GM19099 (cell line): ENCODE measurements around the gene UPK1B.

Source experiments
- POLR2A ChIP-seq: IDR thresholded peaks from 3 replicates; pipeline ENCODE4 v1.6.1; 2011; ENCODE audit warnings: low read depth; ENCODE audit not compliant: insufficient read length; ENCODE audit errors: extremely low read depth

Gene UPK1B

DNA sequence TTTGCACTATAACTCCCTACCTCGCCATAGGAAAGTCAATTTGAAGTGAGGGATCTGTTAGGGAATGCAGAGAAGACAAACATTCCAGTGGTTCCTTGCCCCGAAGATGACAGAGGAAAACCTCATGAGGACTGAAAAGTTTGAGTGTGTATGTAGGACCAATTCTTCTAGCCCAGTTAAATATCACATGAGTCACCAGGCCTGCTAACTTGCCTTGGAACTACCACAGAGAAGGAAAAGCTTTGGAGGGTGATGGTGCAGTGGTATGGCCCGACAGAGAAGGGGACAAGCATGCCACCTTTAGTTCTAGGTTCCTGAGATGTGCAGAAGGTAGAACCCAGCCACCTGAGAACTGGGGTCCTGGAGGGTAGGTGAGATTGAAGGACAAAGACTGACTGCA, 2.6 kb upstream of the UPK1B start:
- TF ChIP-seq POLR2A, result no peak

DNA sequence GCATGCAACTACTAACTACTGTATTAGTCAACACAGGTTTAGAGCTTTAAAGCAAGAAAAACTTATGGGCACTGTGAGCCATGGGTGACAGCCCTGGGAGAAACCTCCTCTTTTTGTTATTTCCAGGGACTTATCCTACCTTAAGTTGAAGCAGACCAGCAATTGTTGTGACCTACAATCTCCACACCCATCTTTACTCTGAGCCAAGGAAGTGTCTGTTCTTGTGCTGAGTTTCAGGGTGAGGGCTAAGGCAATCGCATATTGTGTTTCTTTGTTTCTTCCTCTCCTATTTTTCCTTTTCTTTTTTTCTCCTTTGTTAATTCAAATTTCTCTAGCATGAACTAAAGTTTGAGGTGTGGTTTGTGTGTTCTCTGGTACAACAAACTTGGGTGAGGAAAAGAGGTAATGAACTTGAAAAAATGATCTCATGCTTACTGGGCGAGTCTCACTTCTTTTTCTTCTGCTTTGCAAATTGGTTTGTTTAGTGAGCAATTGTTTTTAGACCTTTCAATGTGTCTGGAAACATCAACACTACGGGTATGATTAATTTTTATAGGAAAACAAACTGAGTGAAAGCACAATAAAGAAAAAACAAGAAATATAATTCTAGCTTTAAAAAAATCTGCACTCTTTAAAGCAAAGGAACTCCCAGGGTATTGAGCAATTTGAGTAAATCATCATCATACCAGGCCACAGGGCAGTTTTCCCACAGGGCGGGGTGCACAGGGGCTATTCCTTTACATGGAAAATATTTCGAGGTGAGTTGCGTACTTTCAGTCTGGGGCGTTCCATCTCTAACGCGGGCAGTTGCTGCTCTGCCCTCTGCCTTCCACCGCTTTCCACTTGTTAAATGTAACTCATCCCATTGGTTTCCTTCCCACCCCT, 2.7 kb downstream of the UPK1B start:
- no peak for TF ChIP-seq POLR2A

DNA sequence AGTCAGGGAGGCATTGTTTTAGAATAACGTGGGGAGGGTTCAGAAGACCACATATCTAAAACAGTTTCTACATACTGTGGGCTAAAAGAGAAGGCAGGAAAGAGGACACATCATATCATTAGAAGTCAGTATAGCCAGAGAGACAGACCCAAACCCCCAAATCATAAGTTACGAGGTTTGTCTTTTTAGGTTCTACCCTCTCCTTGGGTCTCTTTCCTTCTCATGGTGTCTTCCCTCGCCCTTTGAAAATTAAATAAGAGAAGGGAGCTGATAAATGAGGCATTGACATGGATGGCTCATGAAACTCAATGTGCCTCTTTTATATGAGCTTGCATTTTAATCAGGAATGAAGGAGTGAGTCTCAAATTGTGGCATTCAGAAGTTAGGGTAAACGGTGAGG, 3.4 kb downstream of the UPK1B start:
- no peak for TF ChIP-seq POLR2A

DNA sequence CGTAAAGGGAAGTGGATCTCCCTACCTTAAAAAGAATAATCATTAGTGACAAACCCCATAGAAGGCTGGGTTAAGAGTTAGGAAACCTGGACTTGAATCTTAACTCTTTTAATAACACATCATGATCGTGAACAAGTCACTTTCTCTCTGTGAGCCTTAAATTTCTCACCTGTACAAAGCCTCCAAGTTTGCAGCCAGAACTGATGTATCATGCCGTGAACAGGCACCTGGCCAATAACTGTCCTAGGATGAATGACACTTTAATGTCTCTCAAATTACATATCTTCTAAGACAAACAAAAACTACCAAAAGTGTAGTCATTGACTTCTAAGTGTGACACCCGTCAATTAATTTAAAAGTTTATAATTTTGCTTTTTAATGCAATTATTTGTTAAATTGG, 3.9 kb downstream of the UPK1B start:
- no peak for TF ChIP-seq POLR2A

DNA sequence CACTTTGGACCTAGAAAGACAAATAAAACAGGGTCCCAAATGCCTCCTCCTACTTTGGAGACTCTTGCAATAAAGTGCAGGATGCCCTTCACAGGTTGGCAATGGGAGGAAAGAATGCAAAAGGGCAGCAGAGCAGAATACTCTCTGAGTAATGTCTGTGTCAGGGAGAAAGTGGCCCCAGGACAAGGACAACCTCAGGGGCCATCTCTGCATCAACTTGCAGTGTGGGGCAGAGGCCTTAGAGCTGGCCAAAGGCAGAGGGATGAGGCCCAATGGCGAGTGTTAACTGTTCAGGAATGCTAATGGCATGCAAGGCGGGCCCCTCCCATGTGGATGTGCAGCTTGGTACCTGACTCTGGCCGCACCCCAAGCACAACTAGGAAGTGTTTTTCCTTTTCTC, 8.4 kb downstream of the UPK1B start:
- TF ChIP-seq POLR2A, result no peak

DNA sequence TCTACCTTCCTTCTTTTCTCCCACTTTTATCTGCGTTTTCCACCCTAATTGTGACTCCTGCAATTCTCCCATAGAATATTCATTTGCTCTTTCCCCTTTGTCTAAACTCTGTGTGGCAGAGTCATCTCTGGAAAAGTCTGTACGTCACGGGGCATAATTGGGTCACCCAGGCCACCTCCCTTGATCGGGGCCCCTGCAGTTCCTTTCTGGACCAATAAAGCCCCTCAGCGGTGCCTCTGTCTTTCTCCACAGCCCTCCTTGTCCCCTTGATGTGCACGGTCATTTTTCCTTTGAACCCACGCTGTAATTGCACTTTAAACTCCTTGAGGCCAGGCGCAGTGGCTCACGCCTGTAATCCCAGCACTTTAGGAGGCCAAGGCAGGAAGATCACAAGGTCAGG, 10.7 kb downstream of the UPK1B start:
- no peak for TF ChIP-seq POLR2A

GRCh38 chr3:119184796-119185570, 11.6 kb downstream of the UPK1B start:
- no peak for TF ChIP-seq POLR2A

- no peak for TF ChIP-seq POLR2A
These were observed 13.9 kb downstream of the UPK1B start for GRCh38 chr3:119187266-119187665.

DNA sequence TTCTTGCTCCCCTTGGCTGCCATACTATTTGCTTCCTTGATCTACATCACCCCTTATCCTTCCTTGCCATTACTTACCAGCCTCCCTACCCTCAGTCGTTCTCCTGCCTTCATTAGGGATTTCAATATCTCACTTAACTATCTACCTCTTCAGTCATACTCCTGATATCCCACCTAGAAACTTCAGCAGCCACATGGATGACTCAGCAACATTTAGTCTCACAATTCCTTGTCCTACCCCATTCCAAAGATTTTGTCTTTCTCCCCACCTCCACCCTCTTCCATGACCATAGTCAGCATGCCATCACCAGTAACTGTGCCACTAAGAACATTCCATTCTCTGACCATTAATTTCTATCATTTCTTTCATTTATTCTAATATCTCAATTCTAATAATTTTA, 18.4 kb downstream of the UPK1B start:
- no peak for TF ChIP-seq POLR2A

DNA sequence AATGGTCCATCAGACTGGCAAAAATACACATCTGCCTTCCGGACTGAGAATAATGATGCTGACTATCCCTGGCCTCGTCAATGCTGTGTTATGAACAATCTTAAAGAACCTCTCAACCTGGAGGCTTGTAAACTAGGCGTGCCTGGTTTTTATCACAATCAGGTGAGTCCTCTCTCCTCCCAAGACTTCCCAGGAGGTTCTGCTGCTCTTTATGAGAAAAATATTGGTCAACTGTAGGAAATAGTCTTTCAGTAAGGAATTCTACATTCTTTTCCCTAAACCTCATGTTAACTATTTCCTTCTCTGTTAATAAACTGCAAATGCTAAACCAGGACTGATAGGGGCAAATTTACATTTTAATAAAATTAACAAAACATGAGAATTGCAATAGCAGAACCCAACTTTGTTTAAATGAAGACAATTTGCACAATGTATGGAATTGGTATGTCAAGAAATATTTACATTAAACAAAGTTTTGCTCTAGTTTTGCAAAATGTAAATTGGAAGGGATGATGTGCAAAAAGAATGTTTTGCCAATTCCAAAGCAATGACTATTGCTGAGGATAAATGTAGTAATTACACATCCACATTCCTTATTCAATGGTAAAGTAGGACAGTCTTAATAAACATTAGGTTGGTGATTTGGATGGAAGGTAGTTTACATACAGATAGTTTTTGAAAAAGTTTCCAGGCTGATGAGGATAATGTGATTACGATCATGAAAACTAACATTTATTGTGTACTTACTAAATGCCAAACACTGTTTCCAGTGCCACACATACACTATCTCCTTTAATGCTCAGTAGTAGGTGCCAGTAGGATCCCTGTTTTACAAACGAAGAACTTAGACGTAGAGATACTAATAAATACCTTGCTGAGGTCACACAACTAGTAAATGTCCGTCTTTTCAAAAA, 21.1 kb downstream of the UPK1B start:
- no peak for TF ChIP-seq POLR2A

- TF ChIP-seq POLR2A, result no peak
These were observed 21.7 kb downstream of the UPK1B start for GRCh38 chr3:119195151-119195476.

DNA sequence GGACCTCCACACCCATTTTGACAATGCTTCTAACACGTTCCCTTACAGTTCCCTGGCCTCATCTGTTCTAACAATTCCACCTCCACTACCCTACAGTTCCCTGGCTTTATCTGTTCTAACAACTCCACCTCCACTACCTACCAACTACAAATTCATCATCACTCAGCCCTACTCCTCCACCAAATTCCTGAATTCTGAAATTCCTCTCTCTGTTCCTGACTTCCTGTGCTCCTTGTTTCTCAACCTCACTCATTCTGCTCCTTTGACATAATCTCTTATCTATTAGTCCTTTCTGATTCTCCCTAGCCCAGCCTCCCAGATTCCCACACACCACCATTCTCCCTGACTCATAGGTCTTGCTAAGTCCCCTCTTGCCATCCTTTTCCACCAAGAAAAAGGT, 22.5 kb downstream of the UPK1B start:
- TF ChIP-seq POLR2A, result no peak

DNA sequence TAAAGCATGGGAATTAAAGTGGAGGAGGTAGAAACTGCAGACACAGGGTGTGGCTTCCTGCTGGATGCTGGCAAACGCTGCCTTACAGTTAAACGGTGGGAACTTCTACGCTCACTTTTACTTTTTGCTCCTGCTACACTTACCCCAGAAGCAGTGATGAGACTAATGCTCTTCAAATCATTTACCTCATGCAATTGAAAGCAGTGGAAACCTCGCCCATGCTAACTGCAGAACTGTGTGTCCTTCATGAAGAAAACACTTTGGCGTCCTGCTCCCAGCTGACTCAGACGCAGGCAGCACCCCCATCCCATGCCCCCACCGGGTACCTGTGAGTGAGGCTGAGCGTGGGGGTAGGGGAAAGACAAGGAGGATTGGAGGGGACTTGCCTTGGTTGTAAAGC, 31.8 kb downstream of the UPK1B start:
- TF ChIP-seq POLR2A, result no peak

- TF ChIP-seq POLR2A, result no peak
These were observed 32.3 kb downstream of the UPK1B start for GRCh38 chr3:119205685-119206084.

GRCh38 chr3:119206611-119207511, 33.5 kb downstream of the UPK1B start:
- no peak for TF ChIP-seq POLR2A

DNA sequence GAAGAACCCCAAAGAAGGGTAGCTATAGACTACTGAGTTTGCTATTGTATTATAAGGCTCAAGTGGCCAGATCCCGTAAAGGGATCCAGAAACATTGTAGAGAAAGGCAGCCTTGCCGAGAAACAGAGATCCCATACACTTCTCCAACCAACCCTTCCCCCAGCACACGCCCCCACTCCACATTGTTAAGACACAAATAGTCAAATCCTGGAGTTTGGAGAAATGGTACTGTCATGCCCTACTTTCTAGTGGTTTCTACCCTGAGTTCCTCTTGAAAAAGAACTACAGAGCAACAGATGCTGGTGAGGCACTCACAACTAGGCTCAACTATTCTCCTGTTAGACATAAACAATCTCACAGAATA, 34.1 kb downstream of the UPK1B start:
- TF ChIP-seq POLR2A, result no peak
